GM18519 (cell line): ENCODE measurements around the gene RP9.
"Not testable (repeated sequence)": the region's sequence is repeated elsewhere in the genome, so short reads cannot be mapped to it uniquely, and the experiment has no call there.

Experiments used
- ATAC-seq: cut with Tn5 transposase; IDR thresholded peaks from one replicate; pipeline ENCODE4 v1.9.1; 2021; ENCODE audit warnings: mild to moderate bottlenecking, moderate library complexity; ENCODE audit not compliant: unreplicated experiment, low FRiP score

The RP9 gene

GRCh38 chr7:33107136-33108066 lies 1.8 kb downstream of the RP9 start:
- no peak for ATAC-seq

- ATAC-seq = no peak
These were observed 7.3 kb downstream of the RP9 start for GRCh38 chr7:33101906-33102305.

GRCh38 chr7:33100770-33101169 lies 8.4 kb downstream of the RP9 start:
- ATAC-seq = no peak

- no peak for ATAC-seq
These were observed 9.9 kb downstream of the RP9 start for GRCh38 chr7:33099154-33099940.

GRCh38 chr7:33094745-33095275 lies 14.4 kb downstream of the RP9 start:
- ATAC-seq = not testable (repeated sequence)

- no peak for ATAC-seq
These were observed 15.9 kb downstream of the RP9 start for GRCh38 chr7:33093266-33093665.

- ATAC-seq = no peak
These were observed 17.5 kb downstream of the RP9 start for GRCh38 chr7:33091641-33092191.

- no peak for ATAC-seq
These were observed 18.1 kb downstream of the RP9 start for GRCh38 chr7:33091111-33091531.

- ATAC-seq = no peak
These were observed 20.1 kb downstream of the RP9 start for GRCh38 chr7:33089142-33089541.

GRCh38 chr7:33087858-33088257 lies 21.3 kb downstream of the RP9 start:
- no peak for ATAC-seq

GRCh38 chr7:33087356-33087755 lies 21.8 kb downstream of the RP9 start:
- ATAC-seq = no peak

- ATAC-seq = no peak
These were observed 29.2 kb downstream of the RP9 start for GRCh38 chr7:33079763-33080690.

GRCh38 chr7:33079096-33079495 lies 30.1 kb downstream of the RP9 start:
- ATAC-seq = no peak

GRCh38 chr7:33076737-33077136 lies 32.5 kb downstream of the RP9 start:
- ATAC-seq = no peak

- no peak for ATAC-seq
These were observed 33.2 kb downstream of the RP9 start for GRCh38 chr7:33075818-33076518.

- no peak for ATAC-seq
These were observed 36.0 kb downstream of the RP9 start for GRCh38 chr7:33073243-33073642.

GRCh38 chr7:33072471-33072870 lies 36.7 kb downstream of the RP9 start:
- no peak for ATAC-seq

GRCh38 chr7:33070831-33071230 lies 38.4 kb downstream of the RP9 start:
- no peak for ATAC-seq

GRCh38 chr7:33070277-33070676 lies 38.9 kb downstream of the RP9 start:
- ATAC-seq = no peak
